CD14-positive monocyte (primary cell): Measurements from ENCODE around the gene S100A5. TPM values are rescaled to one million over a fixed set of nuclear protein-coding genes. Genes with fewer than 3 reads are reported as not detected.

Experiments used
- DNase-seq, 3 donors: peaks; one replicate each; pipeline ENCODE4 v3.0.0-alpha.2; 2011 to 2022
- H2AFZ ChIP-seq: 2 replicates; pipeline ENCODE4 v1.6.0; 2012; ENCODE audit warnings: mild to moderate bottlenecking, low read depth, low read length, inconsistent platforms; ENCODE audit not compliant: insufficient read depth, poor library complexity, severe bottlenecking
- H3K27ac ChIP-seq, 2 donors: 1 replicate in 1 of 2; 2 replicates in 1 of 2; pipeline ENCODE4 v1.5.1; 2012 to 2013; ENCODE audit warnings: low read length in 2 of 2, control low read depth in 1 of 2, inconsistent platforms in 1 of 2, low read depth in 1 of 2, mild to moderate bottlenecking in 1 of 2
- H3K27me3 ChIP-seq, 2 donors: one replicate each; pipeline versions ENCODE4 v1.6.0 to v1.6.1; 2011 to 2013; ENCODE audit warnings: low read length in 2 of 2; ENCODE audit not compliant: control insufficient read depth in 2 of 2, insufficient read depth in 2 of 2
- H3K36me3 ChIP-seq, 2 donors: replicated peaks in 1 of 2; 1 replicate in 1 of 2; 2 replicates in 1 of 2; pipeline versions ENCODE4 v1.5.1 to v1.6.1; 2012 to 2013; ENCODE audit warnings: low read length in 2 of 2, control low read depth in 1 of 2, inconsistent platforms in 1 of 2, mild to moderate bottlenecking in 1 of 2; ENCODE audit not compliant: insufficient read depth in 2 of 2, control insufficient read depth in 1 of 2
- H3K4me1 ChIP-seq, 2 donors: 1 replicate in 1 of 2; 2 replicates in 1 of 2; pipeline versions ENCODE4 v1.5.1 to v1.6.1; 2012 to 2013; ENCODE audit warnings: low read length in 2 of 2, control low read depth in 1 of 2, inconsistent platforms in 1 of 2, mild to moderate bottlenecking in 1 of 2, moderate library complexity in 1 of 2; ENCODE audit not compliant: insufficient read depth in 2 of 2, control insufficient read depth in 1 of 2
- H3K4me2 ChIP-seq: replicated peaks from 2 replicates; pipeline ENCODE3; 2012; ENCODE audit warnings: low read length, moderate library complexity, mild to moderate bottlenecking; ENCODE audit not compliant: poor library complexity, severe bottlenecking; ENCODE audit errors: extremely low read depth
- H3K4me3 ChIP-seq, 3 experiments: fragments of 200-600 bp in 1 of 3; sonication (generic) in 1 of 3; replicated peaks in 1 of 3; 1 replicate in 2 of 3; 2 replicates in 1 of 3; pipeline ENCODE4 v1.5.1; 2011 to 2013; ENCODE audit warnings: low read length in 3 of 3, mild to moderate bottlenecking in 3 of 3, control low read depth in 2 of 3, low read depth in 2 of 3, inconsistent platforms in 1 of 3, moderate library complexity in 1 of 3
- H3K79me2 ChIP-seq: 2 replicates; pipeline ENCODE4 v1.6.0; 2012; ENCODE audit warnings: mild to moderate bottlenecking, control low read depth, inconsistent platforms, low read length, moderate library complexity; ENCODE audit not compliant: insufficient read depth
- H3K9ac ChIP-seq: 2 replicates; pipeline ENCODE4 v1.6.0; 2017; ENCODE audit warnings: low read length, mild to moderate bottlenecking; ENCODE audit not compliant: insufficient read depth, poor library complexity, severe bottlenecking
- H3K9me3 ChIP-seq, 2 donors: replicated peaks in 1 of 2; 1 replicate in 1 of 2; 2 replicates in 1 of 2; pipeline versions ENCODE4 v1.5.1 to v1.6.1; 2012 to 2013; ENCODE audit warnings: low read length in 2 of 2, control low read depth in 1 of 2; ENCODE audit not compliant: control insufficient read depth in 1 of 2, insufficient read depth in 1 of 2
- H4K20me1 ChIP-seq: 2 replicates; pipeline ENCODE4 v1.6.0; 2012; ENCODE audit warnings: mild to moderate bottlenecking, low read length, control low read depth, moderate library complexity; ENCODE audit not compliant: insufficient read depth
- H3K27ac Mint-ChIP-seq, 7 donors: one replicate each; pipeline ENCODE4 v1.8.0; 2020; ENCODE audit warnings: mild to moderate bottlenecking in 7 of 7, mixed read lengths in 7 of 7, moderate library complexity in 6 of 7, inconsistent platforms in 2 of 7
- H3K27me3 Mint-ChIP-seq, 3 donors: one replicate each; pipeline ENCODE4 v1.8.0; 2021 to 2022; ENCODE audit warnings: low read depth in 3 of 3, mild to moderate bottlenecking in 3 of 3, mixed read lengths in 3 of 3, moderate library complexity in 3 of 3, inconsistent platforms in 1 of 3
- H3K36me3 Mint-ChIP-seq, 2 donors: one replicate each; pipeline ENCODE4 v1.8.0; 2020; ENCODE audit warnings: mixed read lengths in 2 of 2, inconsistent platforms in 1 of 2, mild to moderate bottlenecking in 1 of 2
- H3K4me1 Mint-ChIP-seq: one replicate; pipeline ENCODE4 v1.8.0; 2020; ENCODE audit warnings: mild to moderate bottlenecking, mixed read lengths
- H3K4me3 Mint-ChIP-seq, 2 donors: one replicate each; pipeline ENCODE4 v1.8.0; 2020; ENCODE audit warnings: mild to moderate bottlenecking in 2 of 2, mixed read lengths in 2 of 2, moderate library complexity in 1 of 2
- H3K9me3 Mint-ChIP-seq, 7 donors: one replicate each; pipeline ENCODE4 v1.8.0; 2020 to 2022; ENCODE audit warnings: mixed read lengths in 7 of 7, mild to moderate bottlenecking in 6 of 7, moderate library complexity in 6 of 7, inconsistent platforms in 2 of 7
- WGBS: methylation state at CpG from one replicate; pipeline ENCODE4 v1.1.5; 2013; ENCODE audit warnings: missing lambda C conversion rate; ENCODE audit not compliant: insufficient coverage; 5-methylcytosine and 5-hydroxymethylcytosine counted together
- intact Hi-C, 2 donors: fragments of 100-400 bp; cut with micrococcal nuclease; formaldehyde crosslinking; loops; one replicate each; pipeline versions ENCODE4 v1.15.0 to v1.15.1; 2023
- polyA plus RNA-seq, 3 donors: library from polyadenylated mRNA; depleted of rRNA in 1 of 3; unstranded in 2 of 3; stranded (reverse) in 1 of 3; fragments of 300-500 nt in 2 of 3; fragments of >200 nt in 1 of 3; fragmentation: Illumina TruSeq in 2 of 3; gene quantifications; 1 replicate in 2 of 3; 2 replicates in 1 of 3; pipeline ENCODE4 v1.2.3, GENCODE V29; 2012 to 2021
- TF ChIP-seq, protein P1 (sequence below): fragments of 200-600 bp; IDR thresholded peaks from one replicate; pipeline ENCODE4 v1.8.0; 2022; ENCODE audit warnings: antibody characterized with exemption, mild to moderate bottlenecking

S100A5 gene
- polyA plus RNA-seq, 3 donors: 1.4 to 2.1 TPM; not detected in 1

DNA sequence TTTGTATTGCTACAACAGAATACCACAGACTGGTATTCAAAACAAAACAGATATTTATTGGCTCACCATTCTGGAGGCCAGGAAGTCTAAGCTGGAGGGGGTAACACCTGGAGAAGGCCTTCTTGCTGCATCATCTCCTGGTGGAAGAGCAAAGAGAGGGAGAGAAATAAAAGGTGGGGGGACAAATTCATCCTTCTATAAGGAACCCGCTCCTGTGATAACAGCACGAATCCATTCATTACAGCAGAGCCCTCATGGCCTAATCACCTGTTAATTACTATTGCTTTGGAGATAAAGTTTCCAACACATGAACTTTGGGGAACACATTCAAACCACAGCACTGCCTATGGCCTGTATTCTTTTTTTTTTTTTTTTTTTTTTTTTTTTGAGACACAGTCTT is 19.5 kb upstream of the S100A5 start:
- no peaks in the 10 kb centered on the region for H3K36me3 ChIP-seq
- H3K27ac ChIP-seq: no peak overlapping the region
- H3K4me3 ChIP-seq: no peak overlapping the region
- no peak overlapping the region for H3K4me2 ChIP-seq
- peaks cover 35% of the 10 kb centered on the region for H3K4me1 Mint-ChIP-seq
- WGBS: no CpG with 5 or more reads among the region's 2 CpGs
- no peaks in the 10 kb centered on the region for H3K36me3 Mint-ChIP-seq
- no peak overlapping the region for H3K27ac Mint-ChIP-seq
- peaks cover 0 to 2% (median 2%) of the 10 kb centered on the region in 3 donors for H3K27me3 Mint-ChIP-seq
- no peaks in the 10 kb centered on the region for H3K79me2 ChIP-seq
- H4K20me1 ChIP-seq: no peaks in the 10 kb centered on the region
- TF ChIP-seq, protein P1, sequence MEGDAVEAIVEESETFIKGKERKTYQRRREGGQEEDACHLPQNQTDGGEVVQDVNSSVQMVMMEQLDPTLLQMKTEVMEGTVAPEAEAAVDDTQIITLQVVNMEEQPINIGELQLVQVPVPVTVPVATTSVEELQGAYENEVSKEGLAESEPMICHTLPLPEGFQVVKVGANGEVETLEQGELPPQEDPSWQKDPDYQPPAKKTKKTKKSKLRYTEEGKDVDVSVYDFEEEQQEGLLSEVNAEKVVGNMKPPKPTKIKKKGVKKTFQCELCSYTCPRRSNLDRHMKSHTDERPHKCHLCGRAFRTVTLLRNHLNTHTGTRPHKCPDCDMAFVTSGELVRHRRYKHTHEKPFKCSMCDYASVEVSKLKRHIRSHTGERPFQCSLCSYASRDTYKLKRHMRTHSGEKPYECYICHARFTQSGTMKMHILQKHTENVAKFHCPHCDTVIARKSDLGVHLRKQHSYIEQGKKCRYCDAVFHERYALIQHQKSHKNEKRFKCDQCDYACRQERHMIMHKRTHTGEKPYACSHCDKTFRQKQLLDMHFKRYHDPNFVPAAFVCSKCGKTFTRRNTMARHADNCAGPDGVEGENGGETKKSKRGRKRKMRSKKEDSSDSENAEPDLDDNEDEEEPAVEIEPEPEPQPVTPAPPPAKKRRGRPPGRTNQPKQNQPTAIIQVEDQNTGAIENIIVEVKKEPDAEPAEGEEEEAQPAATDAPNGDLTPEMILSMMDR: no peak
- H3K4me1 ChIP-seq: peaks cover 26 to 33% of the 10 kb centered on the region in 2 donors
- H3K4me3 Mint-ChIP-seq: no peak overlapping the region
- no peak for DNase-seq
- intact Hi-C loops: no loop called here
- H3K9me3 ChIP-seq: no peaks in the 10 kb centered on the region
- no peak overlapping the region for H3K9ac ChIP-seq
- no peaks in the 10 kb centered on the region for H3K27me3 ChIP-seq
- no peaks in the 10 kb centered on the region for H3K9me3 Mint-ChIP-seq
- H2AFZ ChIP-seq: no peak overlapping the region

DNA sequence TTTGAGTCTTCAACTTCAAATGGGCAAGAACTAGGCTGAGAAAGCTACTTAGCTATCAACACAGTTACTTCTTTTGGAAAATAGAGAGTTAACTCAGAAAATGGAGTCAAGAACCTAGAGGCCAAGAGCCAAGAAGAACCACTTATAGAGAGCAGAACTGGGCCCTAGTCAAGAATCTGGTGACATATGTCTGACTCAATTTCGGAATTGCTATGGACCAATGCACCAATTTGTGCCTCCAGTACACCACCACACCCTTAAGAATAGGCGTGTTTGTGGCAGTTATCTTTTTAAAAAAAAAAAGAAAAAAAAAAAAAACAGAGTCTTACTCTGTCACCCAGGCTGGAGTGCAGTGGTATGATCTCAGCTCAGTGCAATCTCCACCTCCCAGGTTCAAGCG is 17.1 kb upstream of the S100A5 start:
- H4K20me1 ChIP-seq: no peaks in the 10 kb centered on the region
- peaks cover 1 to 2% (median 2%) of the 10 kb centered on the region in 3 donors for H3K27me3 Mint-ChIP-seq
- no peak for DNase-seq
- peaks cover 35% of the 10 kb centered on the region for H3K4me1 Mint-ChIP-seq
- peaks cover 25 to 32% of the 10 kb centered on the region in 2 donors for H3K4me1 ChIP-seq
- no peaks in the 10 kb centered on the region for H3K79me2 ChIP-seq
- H3K9me3 Mint-ChIP-seq: no peaks in the 10 kb centered on the region
- H3K27me3 ChIP-seq: no peaks in the 10 kb centered on the region
- no peak overlapping the region for H3K4me3 Mint-ChIP-seq
- no peak overlapping the region for H3K4me2 ChIP-seq
- no peak overlapping the region for H3K27ac Mint-ChIP-seq
- intact Hi-C loops: no loop called here
- no peaks in the 10 kb centered on the region for H3K9me3 ChIP-seq
- no peak overlapping the region for H3K27ac ChIP-seq
- TF ChIP-seq, protein P1: no peak
- H3K36me3 Mint-ChIP-seq: peaks cover 0 to 4% of the 10 kb centered on the region in 2 donors
- H3K4me3 ChIP-seq: no peak overlapping the region
- no peak overlapping the region for H3K9ac ChIP-seq
- no CpG with 5 or more reads among the region's 3 CpGs for WGBS
- H2AFZ ChIP-seq: no peak overlapping the region
- no peaks in the 10 kb centered on the region for H3K36me3 ChIP-seq
